ENCODE measurements around the gene MKRN2OS.
A peak's percentile ranks its signal among the peaks of the same experiment; 100 is the strongest.

MKRN2OS gene

DNA sequence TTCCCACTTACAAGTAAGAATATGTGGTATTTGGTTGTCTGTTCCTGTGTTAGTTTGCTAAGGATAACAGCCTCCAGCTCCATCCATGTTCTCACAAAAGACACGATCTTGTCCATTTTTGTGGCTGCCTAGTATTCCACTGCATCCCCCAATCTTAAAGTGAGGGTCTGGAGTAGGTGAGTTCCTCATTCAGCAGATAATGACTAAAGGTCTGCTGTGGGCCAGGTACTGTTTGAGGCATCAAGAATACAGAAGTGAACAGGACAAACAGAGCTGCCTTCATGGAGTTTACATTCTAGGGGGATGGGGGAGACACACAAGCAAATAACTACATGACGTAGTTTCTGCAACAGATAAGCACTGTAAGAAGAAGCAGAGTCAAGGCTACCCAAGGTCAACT is 24.3 kb downstream of the MKRN2OS start:
- DNase-seq = no peak
- in situ Hi-C loops (cut with MboI; ENCODE audit: low pct_unique_long_range_greater_than_20kb, low sequenced_read_pairs) = no loop called here

GRCh38 chr3:12518261-12519028 is 26.9 kb downstream of the MKRN2OS start:
- DNase-seq = no peak
- in situ Hi-C loops (cut with MboI; ENCODE audit: low pct_unique_long_range_greater_than_20kb, low sequenced_read_pairs) = no loop called here

GRCh38 chr3:12516873-12517272 is 28.4 kb downstream of the MKRN2OS start:
- no peak for DNase-seq
- in situ Hi-C loops (cut with MboI; ENCODE audit: low pct_unique_long_range_greater_than_20kb, low sequenced_read_pairs) = no loop called here

DNA sequence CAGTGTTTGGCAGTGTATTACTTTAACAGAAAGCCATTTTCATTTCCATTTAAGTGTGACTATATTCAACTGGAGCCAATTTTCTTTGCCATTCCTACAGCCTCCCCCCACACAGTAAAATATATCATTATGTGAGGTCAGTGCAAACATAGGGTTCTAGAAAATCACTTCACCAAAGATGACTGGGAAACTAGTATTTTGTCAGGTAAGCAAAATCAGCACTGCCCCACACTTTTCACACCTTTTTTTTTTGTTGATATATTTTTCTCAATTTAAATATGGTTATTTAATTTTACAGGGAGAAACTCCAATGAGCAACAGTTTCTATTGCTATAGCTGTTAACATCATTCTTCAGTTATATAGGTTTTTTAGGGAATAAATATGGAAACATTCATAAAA is 29.7 kb downstream of the MKRN2OS start:
- no peak for DNase-seq
- in situ Hi-C loops (cut with MboI; ENCODE audit: low pct_unique_long_range_greater_than_20kb, low sequenced_read_pairs) = no loop called here

DNA sequence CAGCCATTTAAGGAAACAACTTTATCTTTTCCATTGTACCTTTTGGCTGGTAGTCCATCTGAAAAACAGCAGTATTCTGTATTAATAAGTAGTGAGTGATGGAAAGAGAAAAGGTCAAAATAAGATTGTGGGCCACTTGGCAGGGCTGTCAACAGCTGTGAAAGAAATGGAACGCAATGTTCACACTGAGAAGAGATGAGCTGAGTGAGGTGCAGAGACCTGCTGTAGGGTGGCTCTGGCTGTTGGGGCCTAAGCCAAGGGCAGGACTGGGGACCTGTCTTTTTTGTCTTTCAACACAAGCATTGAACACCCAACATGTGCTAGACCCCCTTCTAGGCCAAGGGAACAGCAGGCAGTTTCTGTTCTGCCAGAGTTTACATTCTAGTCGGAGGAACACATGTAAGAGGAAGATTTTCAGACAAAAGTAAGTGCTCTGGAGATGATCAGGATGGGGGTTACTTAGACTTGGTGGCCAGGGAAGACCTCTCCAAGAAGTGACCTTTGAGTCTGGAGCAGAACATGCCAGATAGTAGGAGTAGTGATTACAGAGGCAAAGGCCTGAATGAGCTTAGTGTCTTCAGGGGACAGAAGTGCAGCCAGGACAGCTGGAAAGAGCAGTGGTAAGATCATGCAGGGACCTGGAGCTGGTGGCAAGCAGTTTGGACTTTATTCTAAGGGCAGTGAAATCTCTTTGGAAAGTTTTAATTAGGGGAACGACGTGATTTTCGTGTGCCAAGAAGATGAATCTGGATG is 31.4 kb downstream of the MKRN2OS start:
- in situ Hi-C loops (cut with MboI; ENCODE audit: low pct_unique_long_range_greater_than_20kb, low sequenced_read_pairs) = no loop called here
- no peak for DNase-seq

DNA sequence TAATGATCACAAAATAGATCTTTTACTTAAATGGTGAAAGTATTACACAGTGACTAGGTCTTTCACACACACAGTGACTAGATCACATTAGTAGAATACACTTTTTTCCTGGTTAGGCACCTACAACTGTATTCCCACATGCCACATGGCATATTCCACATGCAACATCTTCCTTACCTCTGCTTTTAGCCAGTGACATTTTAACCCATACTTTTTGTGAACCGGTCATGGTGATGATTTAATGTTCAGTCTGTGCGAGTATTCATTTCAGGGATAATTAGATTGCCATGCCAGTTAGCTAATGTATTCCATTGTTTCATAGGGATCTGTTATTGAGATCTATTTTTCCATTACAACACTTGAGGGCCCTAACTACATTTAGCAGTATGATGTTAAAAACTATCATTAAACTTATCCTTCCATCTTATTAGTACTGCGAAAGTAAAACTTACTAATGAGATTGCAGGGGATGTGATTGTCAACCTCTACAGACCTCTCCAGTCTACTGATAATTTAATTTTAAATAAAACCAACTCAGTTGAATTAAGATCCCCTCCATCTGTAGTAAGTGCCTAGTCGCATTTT is 32.7 kb downstream of the MKRN2OS start:
- in situ Hi-C loops (cut with MboI; ENCODE audit: low pct_unique_long_range_greater_than_20kb, low sequenced_read_pairs) = no loop called here
- DNase-seq = no peak

- in situ Hi-C loops (cut with MboI; ENCODE audit: low pct_unique_long_range_greater_than_20kb, low sequenced_read_pairs) = no loop called here
- DNase-seq = no peak
These were observed 35.8 kb downstream of the MKRN2OS start for GRCh38 chr3:12509466-12509865.

DNA sequence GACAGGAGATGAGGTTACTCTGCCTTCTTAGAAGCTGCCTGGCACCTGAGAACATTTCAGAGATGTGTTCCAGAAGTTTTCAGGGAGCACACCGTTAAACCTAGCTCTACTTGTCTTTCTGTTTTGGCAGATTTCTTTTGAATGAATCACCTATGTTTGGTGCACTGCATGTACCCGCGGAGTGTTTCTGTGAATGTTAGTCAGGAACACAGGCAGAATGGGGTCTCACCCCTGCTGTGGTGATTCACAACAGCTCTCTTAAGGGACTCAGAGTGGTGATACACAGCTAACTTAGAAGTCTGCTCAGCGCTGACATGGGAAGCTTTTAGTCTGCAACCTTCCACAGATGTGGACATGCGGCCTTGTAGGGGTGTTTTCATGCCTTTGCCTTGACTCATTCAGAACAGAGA is 37.0 kb downstream of the MKRN2OS start:
- in situ Hi-C loops (cut with MboI; ENCODE audit: low pct_unique_long_range_greater_than_20kb, low sequenced_read_pairs) = no loop called here
- no peak for DNase-seq

GRCh38 chr3:12507591-12508281 is 37.6 kb downstream of the MKRN2OS start:
- no peak for DNase-seq
- in situ Hi-C loops (cut with MboI; ENCODE audit: low pct_unique_long_range_greater_than_20kb, low sequenced_read_pairs) = no loop called here

DNA sequence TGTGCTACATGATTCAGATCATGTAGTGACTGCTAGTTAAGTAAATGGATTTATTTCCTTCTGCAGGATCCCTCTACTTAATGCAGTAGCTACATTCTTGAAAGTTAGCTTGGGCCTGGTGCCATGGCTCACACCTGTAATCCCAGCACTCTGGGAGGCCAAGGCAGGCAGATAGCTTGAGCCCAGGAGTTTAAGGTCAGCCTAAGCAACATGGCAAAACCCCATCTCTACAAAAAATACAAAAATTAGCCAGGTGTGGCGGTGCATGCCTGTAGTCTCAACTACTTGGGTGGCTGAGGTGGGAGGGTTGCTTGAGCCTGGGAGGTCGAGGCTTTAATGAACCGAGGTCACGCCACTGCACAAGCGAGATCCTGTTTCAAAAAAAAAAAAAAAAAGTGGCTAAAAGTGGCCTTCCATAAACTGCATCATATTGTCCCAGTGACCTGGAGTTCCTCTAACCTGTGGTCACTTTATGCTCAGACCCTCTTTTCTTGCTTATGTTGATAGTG is 39.0 kb downstream of the MKRN2OS start:
- in situ Hi-C loops (cut with MboI; ENCODE audit: low pct_unique_long_range_greater_than_20kb, low sequenced_read_pairs) = no loop called here
- no peak for DNase-seq

GRCh38 chr3:12503126-12503957 is 42.0 kb downstream of the MKRN2OS start:
- DNase-seq = peak; percentile 74
- in situ Hi-C loops (cut with MboI; ENCODE audit: low pct_unique_long_range_greater_than_20kb, low sequenced_read_pairs) = no loop called here

GRCh38 chr3:12501360-12502020 is 43.8 kb downstream of the MKRN2OS start:
- no peak for DNase-seq
- in situ Hi-C loops (cut with MboI; ENCODE audit: low pct_unique_long_range_greater_than_20kb, low sequenced_read_pairs) = no loop called here

- no peak for DNase-seq
- in situ Hi-C loops (cut with MboI; ENCODE audit: low pct_unique_long_range_greater_than_20kb, low sequenced_read_pairs) = no loop called here
These were observed 45.8 kb downstream of the MKRN2OS start for GRCh38 chr3:12499474-12499873.

DNA sequence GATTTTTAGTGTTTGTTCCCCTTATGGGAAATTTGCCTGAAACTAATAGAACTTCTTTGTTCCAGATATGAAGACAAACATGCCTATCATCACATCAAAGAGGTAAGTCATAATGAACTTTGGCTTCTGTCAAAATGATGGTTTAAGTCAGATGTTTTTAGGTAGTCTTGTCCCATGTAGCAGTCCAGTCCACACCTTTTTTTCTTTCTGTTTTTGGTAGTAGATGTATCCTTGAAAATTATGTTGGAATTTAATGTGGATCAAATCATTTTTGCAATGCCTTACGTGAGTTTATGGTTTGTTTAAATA is 48.9 kb downstream of the MKRN2OS start:
- no peak for DNase-seq
- in situ Hi-C loops (cut with MboI; ENCODE audit: low pct_unique_long_range_greater_than_20kb, low sequenced_read_pairs) = no loop called here

GRCh38 chr3:12495749-12496452 is 49.4 kb downstream of the MKRN2OS start:
- in situ Hi-C loops (cut with MboI; ENCODE audit: low pct_unique_long_range_greater_than_20kb, low sequenced_read_pairs) = no loop called here
- DNase-seq = no peak

GRCh38 chr3:12490547-12490946 is 54.8 kb downstream of the MKRN2OS start:
- no peak for DNase-seq
- in situ Hi-C loops (cut with MboI; ENCODE audit: low pct_unique_long_range_greater_than_20kb, low sequenced_read_pairs) = no loop called here

- in situ Hi-C loops (cut with MboI; ENCODE audit: low pct_unique_long_range_greater_than_20kb, low sequenced_read_pairs) = no loop called here
- DNase-seq = no peak
These were observed 55.5 kb downstream of the MKRN2OS start for GRCh38 chr3:12489832-12490231.

Data from KBM-7 (cell line).